HepG2 (cell line): ENCODE data around the gene DNAJC4. TPM values are rescaled to one million over a fixed set of nuclear protein-coding genes. Genes with fewer than 3 reads are reported as not detected.

Experiments
- ATF7-NPFF ChIP-seq: sonication (generic); formaldehyde crosslinking; IDR thresholded peaks from 2 replicates; pipeline ENCODE4 v1.8.1; 2023; ENCODE audit warnings: mild to moderate bottlenecking, low read depth, missing genetic modification reagents, moderate library complexity
- GATA4 ChIP-seq: sonication (generic); IDR thresholded peaks from 2 replicates; pipeline ENCODE4 v1.6.1; 2016; ENCODE audit warnings: antibody characterized with exemption, low read depth, borderline replicate concordance
- TOE1 ChIP-seq: sonication (generic); formaldehyde crosslinking; IDR thresholded peaks from 2 replicates; pipeline ENCODE4 v1.4.0; 2020; ENCODE audit warnings: mild to moderate bottlenecking, missing genetic modification reagents
- ZNF337 ChIP-seq: sonication (generic); formaldehyde crosslinking; IDR thresholded peaks from 2 replicates; pipeline ENCODE4 v1.5.1; 2020; ENCODE audit warnings: missing genetic modification reagents, low read depth, mild to moderate bottlenecking, borderline replicate concordance
- ZNF570 ChIP-seq: sonication (generic); formaldehyde crosslinking; IDR thresholded peaks from 2 replicates; pipeline ENCODE4 v1.4.0; 2020; ENCODE audit warnings: mild to moderate bottlenecking, missing genetic modification reagents, borderline replicate concordance
- polyA plus RNA-seq, 8 experiments: library from polyadenylated mRNA; depleted of rRNA in 3 of 8; stranded (reverse) in 7 of 8; unstranded in 1 of 8; fragments of >200 nt; fragmentation: Illumina TruSeq in 4 of 8; extraction: Trizol in 4 of 8; gene quantifications; 2 replicates each; pipeline versions ENCODE4 v1.2.1 to v1.2.3, GENCODE V29; 2011 to 2016; ENCODE audit warnings: low read depth in 4 of 8, missing spikeins in 1 of 8, mixed read lengths in 1 of 8; ENCODE audit not compliant: insufficient read depth in 1 of 8
- total RNA-seq, 5 experiments: library from RNA; depleted of rRNA; stranded (reverse); fragments of >200 nt; fragmentation: Illumina TruSeq; extraction: Trizol; gene quantifications; 2 replicates each; pipeline ENCODE4 v1.2.3, GENCODE V29; 2016; ENCODE audit warnings: low read depth in 1 of 5
- TF ChIP-seq, protein P1 (sequence below): sonication (generic); formaldehyde crosslinking; IDR thresholded peaks from 2 replicates; pipeline ENCODE4 v1.5.0; 2020; ENCODE audit warnings: missing genetic modification reagents
- TF ChIP-seq, protein P2 (sequence below): IDR thresholded peaks from 2 replicates; pipeline ENCODE4 v1.6.1; 2012; ENCODE audit warnings: low read length, improper control_type of control experiment

DNAJC4 gene
- total and polyA plus RNA-seq, 2 of the 13 experiments (the other 11 are each of a cell fraction or from before 2014, with no cell fraction given) = 10.3 to 60.8 TPM

DNA sequence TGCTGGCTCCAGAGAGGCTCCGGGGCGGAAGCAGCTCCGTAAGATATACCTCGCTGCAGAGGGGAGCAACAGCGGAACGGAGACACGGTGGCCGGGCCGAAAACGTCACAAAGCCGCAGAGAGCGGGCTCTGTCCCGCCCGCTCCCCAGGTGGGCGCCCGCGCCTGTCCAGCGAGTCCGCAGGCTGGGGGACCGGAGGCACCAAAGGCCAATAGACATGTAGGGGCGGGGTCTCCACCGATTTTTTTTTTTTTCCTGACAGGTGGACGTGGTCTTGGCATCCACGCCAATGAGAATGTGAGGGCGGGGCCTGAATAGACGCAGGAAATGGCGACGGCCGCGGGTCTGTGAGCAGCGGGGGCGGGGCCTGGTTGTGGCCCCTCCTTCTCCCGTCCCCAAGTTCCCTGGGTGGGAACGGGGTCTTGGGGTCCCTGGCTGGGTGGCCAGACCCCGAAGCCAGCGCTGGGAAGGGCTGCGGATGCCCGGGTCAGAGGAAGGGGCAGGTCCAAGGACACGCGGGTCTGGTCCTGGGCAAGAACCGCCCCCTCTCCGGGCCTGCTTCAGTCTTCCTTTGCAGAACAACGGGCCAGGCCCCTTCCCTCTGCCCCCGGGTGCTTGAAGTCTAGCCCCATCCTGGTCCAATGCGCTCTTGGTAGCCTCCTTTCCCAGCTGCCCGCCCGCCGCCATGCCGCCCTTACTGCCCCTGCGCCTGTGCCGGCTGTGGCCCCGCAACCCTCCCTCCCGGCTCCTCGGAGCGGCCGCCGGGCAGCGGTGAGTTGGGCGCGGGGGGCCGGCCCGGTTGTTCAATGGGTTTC, at the start of gene DNAJC4 (continued):
- TF ChIP-seq, protein P1, sequence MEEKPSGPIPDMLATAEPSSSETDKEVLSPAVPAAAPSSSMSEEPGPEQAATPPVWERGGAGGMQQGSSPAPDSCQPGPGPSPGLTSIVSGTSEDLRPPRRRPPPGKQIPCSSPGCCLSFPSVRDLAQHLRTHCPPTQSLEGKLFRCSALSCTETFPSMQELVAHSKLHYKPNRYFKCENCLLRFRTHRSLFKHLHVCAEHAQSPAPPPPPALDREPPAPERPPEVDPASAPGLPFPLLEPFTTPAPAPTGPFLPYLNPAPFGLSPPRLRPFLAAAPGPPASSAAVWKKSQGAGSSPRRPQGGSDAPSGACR (CRISPR knock-in tag) = 0 out of 2 replicates have a peak, but pooled peaks have one; percentile 42
- TF ChIP-seq, protein P2, sequence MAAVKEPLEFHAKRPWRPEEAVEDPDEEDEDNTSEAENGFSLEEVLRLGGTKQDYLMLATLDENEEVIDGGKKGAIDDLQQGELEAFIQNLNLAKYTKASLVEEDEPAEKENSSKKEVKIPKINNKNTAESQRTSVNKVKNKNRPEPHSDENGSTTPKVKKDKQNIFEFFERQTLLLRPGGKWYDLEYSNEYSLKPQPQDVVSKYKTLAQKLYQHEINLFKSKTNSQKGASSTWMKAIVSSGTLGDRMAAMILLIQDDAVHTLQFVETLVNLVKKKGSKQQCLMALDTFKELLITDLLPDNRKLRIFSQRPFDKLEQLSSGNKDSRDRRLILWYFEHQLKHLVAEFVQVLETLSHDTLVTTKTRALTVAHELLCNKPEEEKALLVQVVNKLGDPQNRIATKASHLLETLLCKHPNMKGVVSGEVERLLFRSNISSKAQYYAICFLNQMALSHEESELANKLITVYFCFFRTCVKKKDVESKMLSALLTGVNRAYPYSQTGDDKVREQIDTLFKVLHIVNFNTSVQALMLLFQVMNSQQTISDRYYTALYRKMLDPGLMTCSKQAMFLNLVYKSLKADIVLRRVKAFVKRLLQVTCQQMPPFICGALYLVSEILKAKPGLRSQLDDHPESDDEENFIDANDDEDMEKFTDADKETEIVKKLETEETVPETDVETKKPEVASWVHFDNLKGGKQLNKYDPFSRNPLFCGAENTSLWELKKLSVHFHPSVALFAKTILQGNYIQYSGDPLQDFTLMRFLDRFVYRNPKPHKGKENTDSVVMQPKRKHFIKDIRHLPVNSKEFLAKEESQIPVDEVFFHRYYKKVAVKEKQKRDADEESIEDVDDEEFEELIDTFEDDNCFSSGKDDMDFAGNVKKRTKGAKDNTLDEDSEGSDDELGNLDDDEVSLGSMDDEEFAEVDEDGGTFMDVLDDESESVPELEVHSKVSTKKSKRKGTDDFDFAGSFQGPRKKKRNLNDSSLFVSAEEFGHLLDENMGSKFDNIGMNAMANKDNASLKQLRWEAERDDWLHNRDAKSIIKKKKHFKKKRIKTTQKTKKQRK = no peak
- TF ChIP-seq GATA4 (0 out of 2 replicates have a peak, but pooled peaks have one; percentile 52), ZNF570 (CRISPR knock-in tag) (no peak), ZNF337 (CRISPR knock-in tag) (peak; percentile 78), ATF7-NPFF (peak; percentile 50; the same call in 1 of the 2 replicates), TOE1 (CRISPR knock-in tag) (no peak)
